ENCODE results near the gene CHID1.

DNA sequence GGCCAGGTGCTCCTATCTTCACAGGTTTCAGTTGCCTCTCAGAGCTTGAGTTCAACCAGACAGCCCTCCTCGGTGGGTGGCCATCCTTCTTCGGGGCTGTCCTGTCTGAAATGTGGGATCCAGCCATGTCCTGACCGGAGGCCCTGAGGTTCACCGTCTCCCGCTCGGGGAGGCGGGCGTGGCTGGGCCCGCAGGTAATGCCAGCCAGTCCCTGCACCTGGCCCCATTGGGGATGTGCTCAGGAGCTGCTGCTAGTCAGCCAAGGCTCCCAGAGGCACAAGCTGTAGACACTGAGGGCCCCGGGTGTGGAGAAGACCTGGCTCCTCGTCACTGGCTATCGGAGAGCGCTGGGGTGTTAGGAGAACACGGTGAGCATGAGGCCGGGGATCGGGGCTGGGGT, 35.4 kb downstream of the CHID1 start:
- TF ChIP-seq MAFK (IDR thresholded peaks at IDR 0.05; ENCODE audit: low read depth, low read length) (no peak), MXI1 (IDR thresholded peaks at IDR 0.05; ENCODE audit: borderline replicate concordance, low read depth, low read length) (no peak), RAD21 (IDR thresholded peaks at IDR 0.05; ENCODE audit: low read length) (no peak), CTCF (conservative IDR thresholded peaks at IDR 0.05; ENCODE audit: low read depth, low read length) (no peak), USF2 (IDR thresholded peaks at IDR 0.05; ENCODE audit: low read depth, low read length) (no peak), ELK1 (IDR thresholded peaks at IDR 0.05; ENCODE audit: borderline replicate concordance, low read depth, low read length) (no peak), POLR2A (IDR thresholded peaks at IDR 0.05; ENCODE audit: low read depth, low read length) (no peak), CHD1 (IDR thresholded peaks at IDR 0.05; ENCODE audit: low read depth, low read length) (no peak), SMC3 (IDR thresholded peaks at IDR 0.05; ENCODE audit: low read depth, low read length) (no peak), CEBPB (IDR thresholded peaks at IDR 0.05; ENCODE audit: low read depth, low read length) (no peak), MAZ (IDR thresholded peaks at IDR 0.05; ENCODE audit: borderline replicate concordance, low read depth, low read length) (no peak), RCOR1 (IDR thresholded peaks at IDR 0.05; ENCODE audit: insufficient replicate concordance, low read length) (no peak)
